Endothelial cell of umbilical vein (primary cell): Measurements from ENCODE around the gene SRGAP3. TPM values are rescaled to one million over a fixed set of nuclear protein-coding genes. Genes with fewer than 3 reads are reported as not detected.

Experiments used
- BruUV-seq: library from RNA; stranded (reverse); fragments of 400-500 nt; replicated peaks from 2 replicates; lab custom pipeline; 2021; lab: Mats Ljungman, UMichigan
- CTCF ChIA-PET: fragments of 300-600, 350-600 bp; sonication (Branson Sonifier 250); formaldehyde crosslinking; loops from one replicate; lab custom pipeline; 2021; ENCODE audit warnings: antibody characterized with exemption, inconsistent platforms; lab: Charles Lee
- POLR2A ChIA-PET: fragments of 300-600, 350-600 bp; sonication (Branson Sonifier 250); formaldehyde crosslinking; loops from one replicate; lab custom pipeline; 2021; ENCODE audit warnings: antibody characterized with exemption, inconsistent platforms; lab: Charles Lee
- DNase-seq: peaks from one replicate; pipeline ENCODE4 v3.0.0-alpha.2; 2011; ENCODE audit warnings: low read depth, low spot score
- FAIRE-seq: peaks from 2 replicates; lab custom pipeline; 2011; peaks lifted over from hg19 to GRCh38; lab: Jason Lieb, UNC
- H2AFZ ChIP-seq: 2 replicates; pipeline ENCODE4 v1.6.0; 2012; ENCODE audit warnings: low read depth, low read length, control low read depth, inconsistent platforms
- H3K27ac ChIP-seq: 2 replicates; pipeline ENCODE4 v1.5.1; 2011; ENCODE audit warnings: low read depth, mild to moderate bottlenecking, control low read depth, low read length, moderate library complexity; ENCODE audit not compliant: insufficient read depth
- H3K27me3 ChIP-seq, 2 experiments: 2 replicates each; pipeline versions ENCODE4 v1.6.0 to v1.6.1; 2011; ENCODE audit warnings: low read length in 2 of 2, mixed read lengths in 1 of 2; ENCODE audit not compliant: control insufficient read depth in 2 of 2, insufficient read depth in 2 of 2
- H3K36me3 ChIP-seq, 2 experiments: 2 replicates in 1 of 2; 3 replicates in 1 of 2; pipeline ENCODE4 v1.5.1; 2011; ENCODE audit warnings: low read length in 2 of 2, mild to moderate bottlenecking in 1 of 2, moderate library complexity in 1 of 2; ENCODE audit not compliant: control insufficient read depth in 2 of 2, insufficient read depth in 2 of 2; ENCODE audit errors: extremely low read depth in 1 of 2
- H3K4me1 ChIP-seq: 3 replicates; pipeline ENCODE4 v1.5.1; 2011; ENCODE audit warnings: mild to moderate bottlenecking, low read length; ENCODE audit not compliant: control insufficient read depth, insufficient read depth; ENCODE audit errors: extremely low read depth
- H3K4me2 ChIP-seq: 2 replicates; pipeline ENCODE4 v1.6.1; 2011; ENCODE audit warnings: low read length, control low read depth, mixed read lengths; ENCODE audit not compliant: insufficient read depth
- H3K4me3 ChIP-seq, 3 experiments: fragments of 200-600 bp in 1 of 3; sonication (generic), shearing (Covaris generic) in 1 of 3; replicated peaks in 1 of 3; 2 replicates each; pipeline ENCODE4 v1.5.1; 2011 to 2016; ENCODE audit warnings: control low read depth in 3 of 3, low read length in 3 of 3, mild to moderate bottlenecking in 2 of 3, inconsistent platforms in 1 of 3, low read depth in 1 of 3, moderate library complexity in 1 of 3; ENCODE audit not compliant: insufficient read depth in 1 of 3
- H3K79me2 ChIP-seq: 2 replicates; pipeline ENCODE4 v1.6.0; 2012; ENCODE audit warnings: low read length, inconsistent platforms; ENCODE audit not compliant: control insufficient read depth, insufficient read depth
- H3K9ac ChIP-seq: replicated peaks from 2 replicates; pipeline ENCODE3; 2011; ENCODE audit warnings: low read length, control low read depth; ENCODE audit not compliant: insufficient read depth; ENCODE audit errors: extremely low read depth
- H3K9me1 ChIP-seq: replicated peaks from 3 replicates; pipeline ENCODE4 v1.6.0; 2011; ENCODE audit warnings: mild to moderate bottlenecking, low read length; ENCODE audit not compliant: control insufficient read depth, insufficient read depth; ENCODE audit errors: extremely low read depth
- H3K9me3 ChIP-seq: replicated peaks from 2 replicates; pipeline ENCODE4 v1.5.1; 2012; ENCODE audit warnings: low read length, inconsistent platforms; ENCODE audit not compliant: control insufficient read depth, insufficient read depth
- H4K20me1 ChIP-seq: replicated peaks from 2 replicates; pipeline ENCODE3; 2011; ENCODE audit warnings: mild to moderate bottlenecking, low read length; ENCODE audit not compliant: control insufficient read depth, insufficient read depth; ENCODE audit errors: extremely low read depth
- EZH2 ChIP-seq: IDR thresholded peaks from 2 replicates; pipeline ENCODE4 v1.6.1; 2012; ENCODE audit warnings: borderline replicate concordance, low read depth, mild to moderate bottlenecking, moderate library complexity, low read length, inconsistent platforms; ENCODE audit not compliant: severe bottlenecking
- FOS ChIP-seq: IDR thresholded peaks from 2 replicates; pipeline ENCODE4 v1.6.1; 2011; ENCODE audit warnings: mild to moderate bottlenecking, low read length, moderate library complexity, borderline replicate concordance; ENCODE audit not compliant: insufficient read depth
- GATA2 ChIP-seq: IDR thresholded peaks from 2 replicates; pipeline ENCODE4 v1.7.0; 2011; ENCODE audit warnings: low read depth, mild to moderate bottlenecking, moderate library complexity, mixed read lengths, low read length; ENCODE audit not compliant: insufficient read length, insufficient read depth
- JUN ChIP-seq: IDR thresholded peaks from 2 replicates; pipeline ENCODE4 v1.6.1; 2011; ENCODE audit warnings: borderline replicate concordance, low read depth; ENCODE audit not compliant: insufficient read length, insufficient read depth
- MYC ChIP-seq: IDR thresholded peaks from one replicate; pipeline ENCODE4 v1.6.1; 2011; ENCODE audit warnings: mild to moderate bottlenecking, low read depth, low read length
- POLR2A ChIP-seq: IDR thresholded peaks from 2 replicates; pipeline ENCODE4 v1.6.1; 2012; ENCODE audit warnings: low read depth, mild to moderate bottlenecking, control low read depth, low read length
- POLR2AphosphoS5 ChIP-seq: IDR thresholded peaks from 2 replicates; pipeline ENCODE4 v1.6.1; 2012; ENCODE audit warnings: low read depth, mild to moderate bottlenecking, control low read depth, low read length, moderate library complexity; ENCODE audit not compliant: insufficient read depth
- dilution Hi-C: fragments of 300-500 bp; cut with MboI; formaldehyde crosslinking; loops from one replicate; pipeline ENCODE4 v1.15.0; 2019; ENCODE audit warnings: low sequenced_read_pairs; ENCODE audit not compliant: extremely low pct_ligation_motif_present
- intact Hi-C: fragments of 100-400 bp; cut with micrococcal nuclease; formaldehyde crosslinking; loops from one replicate; pipeline ENCODE4 v1.10.0; 2022
- polyA plus RNA-seq, 4 experiments: library from polyadenylated mRNA; depleted of rRNA in 3 of 4; stranded (reverse) in 3 of 4; unstranded in 1 of 4; fragments of >200 nt; gene quantifications; 2 replicates each; pipeline versions ENCODE4 v1.2.1 to v1.2.3, GENCODE V29; 2011 to 2012; ENCODE audit warnings: missing spikeins in 1 of 4
- total RNA-seq: library from RNA; stranded (reverse); gene quantifications from 2 replicates; pipeline ENCODE4 v1.2.3, GENCODE V29; 2021
- TF ChIP-seq, protein P1 (sequence below), 2 donors: IDR thresholded peaks; 1 replicate in 1 of 2; 2 replicates in 1 of 2; pipeline ENCODE4 v1.5.1; 2011; ENCODE audit warnings: low read length in 2 of 2, mild to moderate bottlenecking in 2 of 2, moderate library complexity in 2 of 2, control low read depth in 1 of 2, inconsistent platforms in 1 of 2, low read depth in 1 of 2; ENCODE audit not compliant: insufficient read depth in 1 of 2; ENCODE audit errors: extremely low read depth in 1 of 2
- TF ChIP-seq, protein P2 (sequence below): IDR thresholded peaks from 2 replicates; pipeline ENCODE4 v1.6.1; 2011; ENCODE audit not compliant: insufficient read depth, insufficient read length

The SRGAP3 gene
- total and polyA plus RNA-seq, 2 donors (not counting 3 experiments of a cell fraction or from before 2014, with no cell fraction given), result 0.06 TPM; not detected in 1

DNA sequence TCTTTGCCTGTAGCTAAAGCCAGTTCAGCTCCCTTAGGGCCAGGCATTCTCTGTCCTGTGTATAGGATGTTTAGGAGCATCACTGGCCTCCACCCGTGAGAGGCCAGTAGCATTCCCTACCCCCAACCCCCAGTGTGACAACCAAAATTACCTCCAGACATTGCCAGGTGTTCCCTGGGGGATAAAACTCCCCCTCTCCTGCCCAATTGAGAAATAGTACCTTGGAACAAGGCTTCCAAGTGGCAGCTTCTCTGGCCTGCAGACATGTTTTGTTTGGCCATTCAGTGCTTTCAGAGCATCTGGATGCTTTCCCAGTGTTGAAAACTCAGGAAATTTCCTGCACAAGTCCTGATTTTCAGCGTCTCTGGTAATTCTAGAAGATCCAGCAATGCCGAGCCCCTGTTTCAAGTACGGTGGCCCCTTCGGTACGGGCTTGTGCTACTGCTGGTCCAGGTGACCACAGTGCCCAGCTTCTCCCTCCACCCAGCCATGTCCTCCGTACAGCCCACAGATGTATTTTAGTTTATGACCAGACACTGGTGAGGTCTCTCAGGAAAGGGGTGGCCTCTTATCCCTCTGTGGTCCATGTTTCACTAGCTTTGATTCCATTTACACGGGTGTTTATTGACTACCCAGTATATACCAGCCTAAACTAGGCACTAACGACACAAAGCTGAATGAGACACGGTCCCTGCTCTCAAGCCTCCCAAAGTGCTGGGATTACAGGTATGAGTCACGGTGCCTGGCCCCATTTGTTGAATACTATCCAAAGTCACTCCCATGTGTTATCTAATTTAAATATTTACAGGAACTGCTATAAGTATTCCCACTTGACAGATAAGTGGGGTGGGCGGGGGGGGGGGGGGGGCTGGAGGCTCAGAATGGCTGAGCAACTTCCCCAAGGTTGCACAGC, 160.7 kb downstream of the SRGAP3 start:
- no peaks in the 10 kb centered on the region for H4K20me1 ChIP-seq
- intact Hi-C loops (no loop called here), dilution Hi-C loops (no loop called here)
- H3K9ac ChIP-seq, result no peak overlapping the region
- no peak overlapping the region for H3K4me2 ChIP-seq
- H3K4me1 ChIP-seq, result no peaks in the 10 kb centered on the region
- no peak overlapping the region for H3K27ac ChIP-seq
- H3K36me3 ChIP-seq, result no peaks in the 10 kb centered on the region
- H3K9me1 ChIP-seq, result no peaks in the 10 kb centered on the region
- no peak overlapping the region for H2AFZ ChIP-seq
- ChIA-PET POLR2A (no interaction called here), CTCF (interaction anchor here (1.1 kb wide), 1 partner anchor 8 kb away, joined by 3 read pairs; no protein-coding TSS in a partner anchor)
- BruUV-seq, result no TSS peak
- no peaks in the 10 kb centered on the region for H3K79me2 ChIP-seq
- TF ChIP-seq, protein P1, sequence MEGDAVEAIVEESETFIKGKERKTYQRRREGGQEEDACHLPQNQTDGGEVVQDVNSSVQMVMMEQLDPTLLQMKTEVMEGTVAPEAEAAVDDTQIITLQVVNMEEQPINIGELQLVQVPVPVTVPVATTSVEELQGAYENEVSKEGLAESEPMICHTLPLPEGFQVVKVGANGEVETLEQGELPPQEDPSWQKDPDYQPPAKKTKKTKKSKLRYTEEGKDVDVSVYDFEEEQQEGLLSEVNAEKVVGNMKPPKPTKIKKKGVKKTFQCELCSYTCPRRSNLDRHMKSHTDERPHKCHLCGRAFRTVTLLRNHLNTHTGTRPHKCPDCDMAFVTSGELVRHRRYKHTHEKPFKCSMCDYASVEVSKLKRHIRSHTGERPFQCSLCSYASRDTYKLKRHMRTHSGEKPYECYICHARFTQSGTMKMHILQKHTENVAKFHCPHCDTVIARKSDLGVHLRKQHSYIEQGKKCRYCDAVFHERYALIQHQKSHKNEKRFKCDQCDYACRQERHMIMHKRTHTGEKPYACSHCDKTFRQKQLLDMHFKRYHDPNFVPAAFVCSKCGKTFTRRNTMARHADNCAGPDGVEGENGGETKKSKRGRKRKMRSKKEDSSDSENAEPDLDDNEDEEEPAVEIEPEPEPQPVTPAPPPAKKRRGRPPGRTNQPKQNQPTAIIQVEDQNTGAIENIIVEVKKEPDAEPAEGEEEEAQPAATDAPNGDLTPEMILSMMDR (IDR thresholded peaks at IDR 0.05; ENCODE audit: extremely low read depth in 1 of 2, insufficient read depth in 1 of 2, low read depth in 1 of 2, low read length in 2 of 2), result no peak
- TF ChIP-seq POLR2A, result no peak
- no peak for TF ChIP-seq FOS
- TF ChIP-seq, protein P2, sequence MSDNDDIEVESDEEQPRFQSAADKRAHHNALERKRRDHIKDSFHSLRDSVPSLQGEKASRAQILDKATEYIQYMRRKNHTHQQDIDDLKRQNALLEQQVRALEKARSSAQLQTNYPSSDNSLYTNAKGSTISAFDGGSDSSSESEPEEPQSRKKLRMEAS, result no peak
- TF ChIP-seq EZH2, result no peak
- TF ChIP-seq MYC, result no peak
- TF ChIP-seq JUN, result no peak
- no peak for TF ChIP-seq POLR2AphosphoS5
- TF ChIP-seq GATA2, result no peak
- FAIRE-seq, result no peak
- DNase-seq, result no peak
- H3K4me3 ChIP-seq, result no peak overlapping the region
- H3K9me3 ChIP-seq, result no peaks in the 10 kb centered on the region
- no peaks in the 10 kb centered on the region for H3K27me3 ChIP-seq
